ENCODE measurements around the gene GSPT1.
"Not testable (repeated sequence)": the region's sequence is repeated elsewhere in the genome, so short reads cannot be mapped to it uniquely, and the experiment has no call there.

The GSPT1 gene

DNA sequence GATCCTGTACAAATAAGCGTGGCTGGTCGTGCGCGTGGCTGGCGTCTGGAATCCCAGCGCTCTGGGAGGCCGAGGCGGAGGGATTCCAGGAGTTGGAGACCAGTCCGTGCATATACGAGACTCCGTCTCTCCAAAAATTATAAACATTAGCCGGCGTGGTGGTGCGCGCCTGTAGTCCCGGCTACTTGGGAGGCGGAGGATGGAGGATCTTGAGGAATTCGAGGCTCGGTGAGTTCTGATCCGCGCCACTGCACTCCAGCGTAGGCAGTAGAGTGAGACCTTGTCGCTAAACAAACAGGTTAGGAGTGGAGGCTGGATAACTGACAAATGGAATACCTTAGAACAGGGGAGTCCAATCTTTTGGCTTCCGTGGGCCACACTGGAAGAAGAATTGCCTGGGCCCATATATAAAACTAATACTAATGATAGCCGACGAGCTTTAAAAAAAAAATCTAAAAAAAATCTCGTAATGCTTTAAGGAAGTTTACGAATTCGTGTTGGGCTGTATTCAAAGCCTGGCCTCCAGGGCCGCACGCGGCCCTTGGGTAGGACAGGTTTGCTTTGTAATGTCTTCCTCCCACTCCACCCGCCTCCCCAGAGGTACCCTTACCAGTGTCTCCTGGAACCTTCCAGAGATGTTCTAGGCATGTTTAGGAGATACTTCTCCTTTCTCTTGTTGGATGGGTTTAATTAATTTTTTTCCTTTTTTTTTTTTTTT, 63.5 kb downstream of the GSPT1 start:
- peak in 1 of 2 experiments; percentile 13 for DNase-seq

GRCh38 chr16:11851294-11852091, 64.3 kb downstream of the GSPT1 start, which contains the start of gene RSL1D1:
Gene RSL1D1 (minus strand): TSS chr16:11851542. CDS start chr16:11851512, 30 bp downstream.
- DNase-seq: peak; percentile 89 to 92

DNA sequence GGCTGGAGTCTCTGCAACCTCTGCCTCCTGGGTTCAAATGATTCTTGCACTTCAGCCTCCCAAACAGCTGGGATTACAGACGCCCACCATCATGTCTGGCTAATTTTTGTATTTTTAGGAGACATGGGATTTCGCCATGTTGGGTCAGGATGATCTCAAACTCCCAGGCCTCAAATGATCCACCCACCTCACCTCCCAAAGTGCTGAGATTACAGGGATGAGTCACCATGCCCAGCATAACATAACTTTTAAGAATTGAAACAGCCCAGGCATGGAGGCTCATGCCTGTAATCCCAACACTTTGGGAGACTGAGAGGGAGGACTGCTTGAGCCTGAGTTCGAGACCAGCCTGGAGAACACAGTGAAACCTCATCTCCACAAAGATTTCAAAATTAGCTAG, 66.9 kb downstream of the GSPT1 start:
- no peak for DNase-seq

DNA sequence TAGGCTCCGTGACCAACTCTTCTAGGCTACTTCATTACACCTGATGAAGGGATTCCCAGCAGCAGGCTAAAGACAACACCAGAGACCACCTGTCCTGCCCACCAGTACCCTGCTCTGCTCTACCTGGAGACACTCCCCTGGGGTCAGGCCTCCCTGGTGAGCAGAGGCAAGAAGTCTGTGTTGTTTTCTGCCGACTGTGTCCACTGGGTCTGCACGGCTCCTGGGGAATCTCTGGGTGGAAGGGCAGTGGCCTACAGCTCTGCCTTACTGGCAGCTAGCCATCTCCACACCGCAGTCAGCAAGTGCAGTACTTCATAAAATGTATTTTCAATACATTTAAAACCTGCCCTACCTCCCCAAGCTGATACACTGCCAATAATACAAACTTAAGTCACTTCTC, 71.3 kb downstream of the GSPT1 start:
- DNase-seq: no peak

- DNase-seq: no peak
Measured at GRCh38 chr16:11843861-11844260, 71.9 kb downstream of the GSPT1 start.

DNA sequence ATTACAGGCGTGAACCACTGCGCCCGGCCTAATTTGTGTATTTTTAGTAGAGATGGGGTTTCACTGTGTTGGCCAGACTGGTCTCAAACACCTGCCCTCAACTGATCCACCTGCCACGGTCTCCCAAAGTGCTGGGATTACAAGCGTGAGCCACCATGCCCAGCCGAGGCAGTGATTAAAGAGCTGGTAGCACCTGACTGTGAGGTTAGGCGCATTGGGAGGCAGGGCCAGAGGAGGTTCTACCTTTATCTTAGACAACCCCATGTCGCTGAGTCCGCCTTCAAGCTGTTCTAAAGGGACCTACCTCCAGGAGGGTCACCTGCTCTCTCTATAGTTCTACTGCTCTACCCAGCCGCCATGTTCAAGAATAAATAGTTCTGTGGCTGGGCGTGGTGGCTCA, 72.5 kb downstream of the GSPT1 start:
- no peak for DNase-seq

DNA sequence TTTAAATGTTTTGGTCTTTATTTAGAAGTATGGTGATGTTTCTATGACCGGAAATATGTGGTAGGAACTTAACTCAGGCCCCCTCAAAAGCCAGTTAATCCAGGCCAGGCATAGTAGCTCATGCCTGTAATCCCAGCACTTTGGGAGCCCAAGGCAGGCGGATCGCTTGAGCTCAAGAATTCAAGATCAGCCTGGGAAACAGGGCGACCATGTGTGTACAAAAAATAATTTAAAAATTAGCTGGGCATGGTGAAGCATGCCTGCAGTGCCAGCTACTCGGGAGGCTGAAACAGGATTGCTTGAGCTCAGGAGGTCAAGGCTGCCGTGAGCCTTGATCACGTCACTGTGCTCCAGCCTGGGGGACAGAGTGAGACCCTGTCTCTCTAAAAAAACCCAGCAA, 74.7 kb downstream of the GSPT1 start:
- no peak for DNase-seq

GRCh38 chr16:11836650-11837244, 79.0 kb downstream of the GSPT1 start:
- DNase-seq: no peak

DNA sequence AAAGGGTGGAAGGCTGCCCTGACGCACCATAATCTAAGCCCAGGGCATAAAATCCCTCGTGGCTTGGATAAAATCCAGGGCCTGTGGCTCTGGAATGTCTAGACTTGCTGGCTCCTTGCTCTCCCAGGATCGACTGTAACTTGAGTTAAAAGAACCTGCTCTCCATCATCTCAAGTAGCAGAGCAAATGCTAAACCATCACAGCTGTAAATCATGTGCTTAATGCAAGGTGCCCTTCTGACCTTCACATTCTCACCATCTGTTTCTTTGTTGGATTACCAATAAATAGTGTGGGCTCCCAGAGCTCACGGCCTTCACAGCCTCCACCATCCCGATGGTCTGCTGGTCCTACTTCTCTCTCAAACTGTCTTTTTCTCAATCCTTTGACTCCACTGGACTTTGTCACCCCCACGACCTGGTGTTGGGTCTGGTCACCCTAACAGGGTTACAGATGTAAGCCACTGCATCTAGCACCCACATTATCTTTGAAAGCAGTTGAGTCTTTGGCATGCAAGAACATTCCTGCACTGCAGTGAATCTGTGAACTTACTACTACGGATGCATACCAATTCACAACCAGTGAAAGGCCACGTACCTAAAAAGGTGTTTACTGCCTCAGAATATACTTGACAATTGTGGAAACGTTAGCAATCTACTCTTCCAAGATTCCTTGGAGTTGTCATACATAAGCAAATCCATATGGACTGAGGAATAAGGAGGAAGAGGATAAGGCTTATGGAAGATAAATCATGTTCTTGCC, 79.7 kb downstream of the GSPT1 start:
- DNase-seq: no peak

GRCh38 chr16:11835309-11835708, 80.4 kb downstream of the GSPT1 start:
- no peak for DNase-seq

- DNase-seq: no peak
Measured at GRCh38 chr16:11833951-11834695, 81.6 kb downstream of the GSPT1 start.

GRCh38 chr16:11828696-11829095, 87.1 kb downstream of the GSPT1 start:
- no peak for DNase-seq

GRCh38 chr16:11825520-11826165, 90.1 kb downstream of the GSPT1 start:
- DNase-seq: not testable (repeated sequence)

DNA sequence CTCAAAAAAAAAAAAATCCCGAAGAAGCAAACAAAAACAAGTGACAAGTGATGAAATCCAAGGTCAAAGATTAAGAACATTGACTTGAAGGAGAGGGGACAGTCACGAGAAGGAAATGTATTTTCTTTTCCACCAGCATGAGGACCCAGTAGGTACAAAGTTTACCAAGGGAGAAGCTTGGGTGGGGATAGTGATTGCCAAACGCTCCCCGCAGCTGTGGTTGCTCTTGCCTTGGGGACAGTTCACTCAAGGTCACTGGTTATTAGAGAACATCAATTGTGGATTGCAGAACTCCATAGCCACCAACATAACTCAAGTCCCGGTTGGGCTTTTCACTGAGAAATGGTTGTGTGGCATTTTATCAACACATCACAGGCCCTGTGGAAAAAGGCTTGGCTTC, 91.4 kb downstream of the GSPT1 start:
- no peak for DNase-seq

- not testable (repeated sequence) for DNase-seq
Measured at GRCh38 chr16:11823645-11824044, 92.1 kb downstream of the GSPT1 start.

DNA sequence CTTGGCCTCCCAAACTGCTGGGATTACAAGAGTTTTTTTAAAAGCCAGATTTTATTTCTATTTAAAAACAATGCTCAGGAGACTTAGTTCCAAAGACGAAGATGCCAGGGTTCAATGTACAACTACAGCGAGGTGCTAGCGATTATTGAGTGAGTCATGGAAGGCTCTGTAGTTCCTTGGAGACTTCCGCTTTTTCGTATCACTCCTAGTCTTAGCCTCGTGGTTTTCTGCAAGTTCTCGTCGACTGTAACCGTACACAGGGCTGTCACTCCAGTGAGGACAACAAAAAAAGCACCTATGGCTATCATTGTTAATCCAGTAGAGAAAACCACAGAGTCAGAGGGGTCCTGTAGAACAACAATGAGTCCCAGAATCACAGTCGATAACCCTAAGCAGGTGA, 96.0 kb downstream of the GSPT1 start:
- DNase-seq: no peak

- DNase-seq: not testable (repeated sequence)
Measured at GRCh38 chr16:11818970-11819369, 96.8 kb downstream of the GSPT1 start.

Measured in NCI-H1930 (cell line).